OCI-LY7 (cell line): ENCODE results near the gene PROSER2. TPM values are rescaled to one million over a fixed set of nuclear protein-coding genes. Genes with fewer than 3 reads are reported as not detected.

Experiments used
- BruUV-seq: library from RNA; stranded (reverse); fragments of 400-500 nt; replicated peaks from 2 replicates; lab custom pipeline; 2021; lab: Mats Ljungman, UMichigan
- CTCF ChIA-PET: fragments of 300-600 bp; sonication (Branson Sonifier 250); formaldehyde crosslinking; loops from one replicate; lab custom pipeline; 2022; ENCODE audit warnings: antibody characterized with exemption; ENCODE audit not compliant: unreplicated experiment; lab: Charles Lee
- POLR2A ChIA-PET: fragments of 300-600 bp; sonication (Branson Sonifier 250); formaldehyde crosslinking; loops from one replicate; lab custom pipeline; 2022; ENCODE audit warnings: antibody characterized with exemption; lab: Charles Lee
- DNase-seq: peaks from one replicate; pipeline ENCODE4 v3.0.0-alpha.2; 2015; ENCODE audit warnings: low spot score
- H2AFZ ChIP-seq: fragments of 200-600 bp; sonication (generic), shearing (Covaris generic); 2 replicates; pipeline ENCODE4 v1.6.1; 2014; ENCODE audit warnings: mild to moderate bottlenecking, antibody characterized with exemption, low read length, moderate library complexity
- H3K27ac ChIP-seq: fragments of 200-600 bp; sonication (generic); 2 replicates; pipeline ENCODE4 v1.5.1; 2014; ENCODE audit warnings: mixed run types, low read depth, mild to moderate bottlenecking, moderate library complexity, low read length, inconsistent platforms; ENCODE audit not compliant: poor library complexity, severe bottlenecking
- H3K36me3 ChIP-seq: fragments of 200-600 bp; sonication (generic); 2 replicates; pipeline ENCODE4 v1.6.1; 2014; ENCODE audit warnings: mild to moderate bottlenecking, antibody characterized with exemption, low read length, moderate library complexity, mixed read lengths; ENCODE audit not compliant: insufficient read depth
- H3K4me1 ChIP-seq: fragments of 200-600 bp; sonication (generic); 2 replicates; pipeline ENCODE4 v1.5.1; 2014; ENCODE audit warnings: mild to moderate bottlenecking, low read length; ENCODE audit not compliant: insufficient read depth, poor library complexity, severe bottlenecking
- H3K4me2 ChIP-seq: fragments of 200-600 bp; sonication (generic); 2 replicates; pipeline ENCODE4 v1.6.1; 2014; ENCODE audit warnings: mild to moderate bottlenecking, low read length
- H3K4me3 ChIP-seq: fragments of 200-600 bp; sonication (generic); 2 replicates; pipeline ENCODE4 v1.5.1; 2014; ENCODE audit warnings: mild to moderate bottlenecking, low read depth, low read length; ENCODE audit not compliant: poor library complexity, severe bottlenecking
- H3K79me2 ChIP-seq: fragments of 200-600 bp; sonication (generic); 2 replicates; pipeline ENCODE4 v1.6.1; 2016; ENCODE audit warnings: low read depth, mild to moderate bottlenecking, low read length, moderate library complexity, mixed read lengths; ENCODE audit not compliant: insufficient read depth
- H3K9me2 ChIP-seq: fragments of 200-600 bp; sonication (generic); 2 replicates; pipeline ENCODE4 v1.6.1; 2016; ENCODE audit warnings: mild to moderate bottlenecking, low read length, mixed read lengths; ENCODE audit not compliant: insufficient read depth
- H3K9me3 ChIP-seq: fragments of 200-600 bp; sonication (generic); 2 replicates; pipeline ENCODE4 v1.6.1; 2014; ENCODE audit warnings: mild to moderate bottlenecking, mixed run types, low read length, mixed read lengths
- H4K20me1 ChIP-seq: fragments of 200-600 bp; sonication (generic); 2 replicates; pipeline ENCODE4 v1.6.1; 2014; ENCODE audit warnings: mild to moderate bottlenecking, antibody characterized with exemption, low read length, moderate library complexity, mixed read lengths; ENCODE audit not compliant: insufficient read depth
- CTCF ChIP-seq: fragments of 200-600 bp; sonication (generic); conservative IDR thresholded peaks from 2 replicates; pipeline ENCODE4 v1.5.1; 2014; ENCODE audit warnings: mild to moderate bottlenecking, antibody characterized with exemption, low read length, moderate library complexity, mixed read lengths
- EZH2phosphoT487 ChIP-seq: fragments of 200-600 bp; sonication (generic); IDR thresholded peaks from 2 replicates; pipeline ENCODE4 v1.6.1; 2018; ENCODE audit warnings: low read depth, borderline replicate concordance, mild to moderate bottlenecking, mixed run types, antibody characterized with exemption, low read length, moderate library complexity, mixed read lengths
- intact Hi-C: fragments of 100-400 bp; cut with micrococcal nuclease; formaldehyde crosslinking; loops from one replicate; pipeline ENCODE4 v1.10.0; 2022; ENCODE audit not compliant: unreplicated experiment
- total RNA-seq, 2 experiments: library from RNA; depleted of rRNA in 1 of 2; stranded (reverse); fragments of >200 nt in 1 of 2; shearing (Covaris generic) in 1 of 2; gene quantifications; 2 replicates each; pipeline ENCODE4 v1.2.3, GENCODE V29; 2014 to 2022

PROSER2 gene
- total RNA-seq, 2 experiments from 2014 or later, result not detected

- Histone ChIP-seq H3K4me1 (no peaks in the 10 kb centered on the region), H2AFZ (no peak overlapping the region), H3K9me2 (no peaks in the 10 kb centered on the region), H3K9me3 (no peaks in the 10 kb centered on the region), H4K20me1 (no peaks in the 10 kb centered on the region), H3K4me2 (no peak overlapping the region), H3K79me2 (no peaks in the 10 kb centered on the region), H3K27ac (no peak overlapping the region), H3K36me3 (no peaks in the 10 kb centered on the region), H3K4me3 (no peak overlapping the region)
- intact Hi-C loops, result no loop called here
- no peak for DNase-seq
- no TSS peak for BruUV-seq
- ChIA-PET CTCF (no interaction called here), POLR2A (interaction anchor here (0.6 kb wide), 1 partner anchor 74 kb away, joined by 5 read pairs; no protein-coding TSS in a partner anchor)
- TF ChIP-seq CTCF (no peak), EZH2phosphoT487 (no peak)
Measured at GRCh38 chr10:11823989-11824346, 812 bp downstream of the PROSER2 start.

- H4K20me1 ChIP-seq, result no peaks in the 10 kb centered on the region
- H3K4me2 ChIP-seq, result no peak overlapping the region
- no peaks in the 10 kb centered on the region for H3K79me2 ChIP-seq
- no peaks in the 10 kb centered on the region for H3K36me3 ChIP-seq
- DNase-seq, result no peak
- TF ChIP-seq CTCF, result no peak
- TF ChIP-seq EZH2phosphoT487, result no peak
- no peaks in the 10 kb centered on the region for H3K4me1 ChIP-seq
- no peak overlapping the region for H3K4me3 ChIP-seq
- CTCF ChIA-PET, result no interaction called here
- no peaks in the 10 kb centered on the region for H3K9me3 ChIP-seq
- no peaks in the 10 kb centered on the region for H3K9me2 ChIP-seq
- POLR2A ChIA-PET, result interaction anchor here (0.6 kb wide), 1 partner anchor 75 kb away, joined by 5 read pairs; no protein-coding TSS in a partner anchor
- no peak overlapping the region for H3K27ac ChIP-seq
- intact Hi-C loops, result no loop called here
- BruUV-seq, result no TSS peak
- H2AFZ ChIP-seq, result no peak overlapping the region
Measured at GRCh38 chr10:11824376-11824775, 1.2 kb downstream of the PROSER2 start.

- no TSS peak for BruUV-seq
- no peak overlapping the region for H3K4me3 ChIP-seq
- intact Hi-C loops, result no loop called here
- POLR2A ChIA-PET, result interaction anchor here (0.6 kb wide), 1 partner anchor 75 kb away, joined by 5 read pairs; no protein-coding TSS in a partner anchor
- TF ChIP-seq CTCF (no peak), EZH2phosphoT487 (no peak)
- H3K36me3 ChIP-seq, result no peaks in the 10 kb centered on the region
- CTCF ChIA-PET, result no interaction called here
- H3K27ac ChIP-seq, result no peak overlapping the region
- H3K79me2 ChIP-seq, result no peaks in the 10 kb centered on the region
- no peak overlapping the region for H2AFZ ChIP-seq
- no peak for DNase-seq
- no peaks in the 10 kb centered on the region for H3K4me1 ChIP-seq
- H3K9me2 ChIP-seq, result no peaks in the 10 kb centered on the region
- H3K9me3 ChIP-seq, result no peaks in the 10 kb centered on the region
- H3K4me2 ChIP-seq, result no peak overlapping the region
- no peaks in the 10 kb centered on the region for H4K20me1 ChIP-seq
Measured at GRCh38 chr10:11824825-11825224, 1.7 kb downstream of the PROSER2 start.
